ENCODE data around the gene FBXL3.
"Not testable (repeated sequence)": the region's sequence is repeated elsewhere in the genome, so short reads cannot be mapped to it uniquely, and the experiment has no call there.

FBXL3 gene

GRCh38 chr13:77016251-77016812 lies 10.6 kb downstream of the FBXL3 start:
- no peak for DNase-seq (ENCODE audit: low read depth)
- TF ChIP-seq, protein P1, sequence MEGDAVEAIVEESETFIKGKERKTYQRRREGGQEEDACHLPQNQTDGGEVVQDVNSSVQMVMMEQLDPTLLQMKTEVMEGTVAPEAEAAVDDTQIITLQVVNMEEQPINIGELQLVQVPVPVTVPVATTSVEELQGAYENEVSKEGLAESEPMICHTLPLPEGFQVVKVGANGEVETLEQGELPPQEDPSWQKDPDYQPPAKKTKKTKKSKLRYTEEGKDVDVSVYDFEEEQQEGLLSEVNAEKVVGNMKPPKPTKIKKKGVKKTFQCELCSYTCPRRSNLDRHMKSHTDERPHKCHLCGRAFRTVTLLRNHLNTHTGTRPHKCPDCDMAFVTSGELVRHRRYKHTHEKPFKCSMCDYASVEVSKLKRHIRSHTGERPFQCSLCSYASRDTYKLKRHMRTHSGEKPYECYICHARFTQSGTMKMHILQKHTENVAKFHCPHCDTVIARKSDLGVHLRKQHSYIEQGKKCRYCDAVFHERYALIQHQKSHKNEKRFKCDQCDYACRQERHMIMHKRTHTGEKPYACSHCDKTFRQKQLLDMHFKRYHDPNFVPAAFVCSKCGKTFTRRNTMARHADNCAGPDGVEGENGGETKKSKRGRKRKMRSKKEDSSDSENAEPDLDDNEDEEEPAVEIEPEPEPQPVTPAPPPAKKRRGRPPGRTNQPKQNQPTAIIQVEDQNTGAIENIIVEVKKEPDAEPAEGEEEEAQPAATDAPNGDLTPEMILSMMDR (IDR thresholded peaks at IDR 0.05; ENCODE audit: insufficient read depth, low read depth, low read length, missing control alignments), result no peak
- H3K4me3 ChIP-seq (ENCODE audit: low read depth, low read length), result no peak overlapping the region

- H3K4me3 ChIP-seq (ENCODE audit: low read depth, low read length), result no peak overlapping the region
- TF ChIP-seq, protein P1 (IDR thresholded peaks at IDR 0.05; ENCODE audit: insufficient read depth, low read depth, low read length, missing control alignments), result no peak
- no peak for DNase-seq (ENCODE audit: low read depth)
Observed at GRCh38 chr13:77014906-77015685, 11.9 kb downstream of the FBXL3 start.

- no peak overlapping the region for H3K4me3 ChIP-seq (ENCODE audit: low read depth, low read length)
- TF ChIP-seq, protein P1 (IDR thresholded peaks at IDR 0.05; ENCODE audit: insufficient read depth, low read depth, low read length, missing control alignments), result no peak
- no peak for DNase-seq (ENCODE audit: low read depth)
Observed at GRCh38 chr13:77013853-77014542, 13.0 kb downstream of the FBXL3 start.

GRCh38 chr13:77009719-77010118 lies 17.2 kb downstream of the FBXL3 start:
- not testable (repeated sequence) for DNase-seq (ENCODE audit: low read depth); H3K4me3 ChIP-seq (ENCODE audit: low read depth, low read length)

GRCh38 chr13:77009011-77009410 lies 17.9 kb downstream of the FBXL3 start:
- DNase-seq (ENCODE audit: low read depth), result peak; percentile 30
- TF ChIP-seq, protein P1 (IDR thresholded peaks at IDR 0.05; ENCODE audit: insufficient read depth, low read depth, low read length, missing control alignments), result no peak
- H3K4me3 ChIP-seq (ENCODE audit: low read depth, low read length), result no peak overlapping the region

DNA sequence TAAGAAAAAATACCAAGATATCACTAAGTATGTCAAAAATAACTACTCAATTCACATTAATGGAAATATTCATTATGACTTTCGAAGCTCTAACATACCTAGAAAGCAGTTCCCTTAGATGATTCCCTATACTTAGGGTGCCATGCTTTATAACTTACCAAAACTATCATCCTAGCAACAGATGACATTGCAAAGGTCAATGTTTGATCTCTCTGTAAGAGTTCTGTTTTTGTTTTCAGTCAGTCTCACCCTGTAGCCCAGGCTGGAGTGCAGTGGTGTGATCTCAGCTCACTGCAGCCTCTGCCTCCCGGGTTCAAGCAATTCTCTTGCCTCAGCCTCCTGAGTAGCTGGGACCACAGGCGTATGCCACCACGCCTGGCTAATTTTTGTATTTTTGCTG lies 18.6 kb downstream of the FBXL3 start:
- H3K4me3 ChIP-seq (ENCODE audit: low read depth, low read length); DNase-seq (ENCODE audit: low read depth): not testable (repeated sequence)

DNA sequence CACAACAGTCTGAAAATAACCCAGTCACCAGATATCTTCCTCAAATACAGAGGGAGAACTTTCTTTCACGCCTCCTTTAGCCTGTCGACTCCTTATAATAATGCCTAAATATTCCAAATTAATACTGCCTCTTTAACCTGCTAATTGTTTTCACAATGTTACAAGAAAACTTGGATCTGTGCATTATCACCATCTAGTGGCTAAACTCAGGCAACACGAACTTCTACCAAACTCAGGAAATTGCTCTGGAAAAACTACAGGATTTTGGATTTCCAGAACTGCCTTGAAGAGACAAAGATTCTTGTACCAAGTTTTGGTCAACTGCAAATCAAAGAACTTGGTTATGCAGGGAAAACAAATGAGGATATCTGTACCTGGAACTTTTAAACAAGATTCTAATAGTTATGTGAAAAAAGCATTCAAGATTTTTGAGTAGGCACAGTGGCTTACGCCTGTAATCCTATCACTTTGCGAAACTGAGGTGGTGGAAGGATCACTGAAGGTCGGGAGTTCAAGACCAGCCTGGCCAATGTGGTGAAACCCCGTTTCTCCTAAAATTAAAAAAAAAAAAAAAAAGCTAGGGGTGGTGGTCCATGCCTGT lies 24.3 kb downstream of the FBXL3 start:
- H3K4me3 ChIP-seq (ENCODE audit: low read depth, low read length), result no peak overlapping the region
- TF ChIP-seq, protein P1 (IDR thresholded peaks at IDR 0.05; ENCODE audit: insufficient read depth, low read depth, low read length, missing control alignments), result peak; percentile 48
- DNase-seq (ENCODE audit: low read depth), result peak; percentile 21

All from GM12865 (cell line).